T-helper 1 cell treated with Interleukin-12 subunit alpha and Interleukin-12 subunit beta and Interleukin-4 antibody, amounts not matched to agents 30 μg/mL and 1 μg/mL, for 36 hours (primary cell): ENCODE measurements around the gene LMNTD2.

Experiments
- H3K27ac Mint-ChIP-seq: one replicate; pipeline ENCODE4 v1.8.0; 2021; ENCODE audit warnings: mild to moderate bottlenecking, mixed read lengths
- H3K27me3 Mint-ChIP-seq: one replicate; pipeline ENCODE4 v1.8.0; 2021; ENCODE audit warnings: low read depth, mixed read lengths
- H3K36me3 Mint-ChIP-seq: one replicate; pipeline ENCODE4 v1.8.0; 2021; ENCODE audit warnings: low read depth, mixed read lengths
- H3K4me1 Mint-ChIP-seq: one replicate; pipeline ENCODE4 v1.8.0; 2021; ENCODE audit warnings: low read depth, mixed read lengths
- H3K4me3 Mint-ChIP-seq: one replicate; pipeline ENCODE4 v1.8.0; 2021; ENCODE audit warnings: mild to moderate bottlenecking, moderate library complexity, mixed read lengths
- H3K9me3 Mint-ChIP-seq: one replicate; pipeline ENCODE4 v1.8.0; 2021; ENCODE audit warnings: mixed read lengths

LMNTD2 gene

DNA sequence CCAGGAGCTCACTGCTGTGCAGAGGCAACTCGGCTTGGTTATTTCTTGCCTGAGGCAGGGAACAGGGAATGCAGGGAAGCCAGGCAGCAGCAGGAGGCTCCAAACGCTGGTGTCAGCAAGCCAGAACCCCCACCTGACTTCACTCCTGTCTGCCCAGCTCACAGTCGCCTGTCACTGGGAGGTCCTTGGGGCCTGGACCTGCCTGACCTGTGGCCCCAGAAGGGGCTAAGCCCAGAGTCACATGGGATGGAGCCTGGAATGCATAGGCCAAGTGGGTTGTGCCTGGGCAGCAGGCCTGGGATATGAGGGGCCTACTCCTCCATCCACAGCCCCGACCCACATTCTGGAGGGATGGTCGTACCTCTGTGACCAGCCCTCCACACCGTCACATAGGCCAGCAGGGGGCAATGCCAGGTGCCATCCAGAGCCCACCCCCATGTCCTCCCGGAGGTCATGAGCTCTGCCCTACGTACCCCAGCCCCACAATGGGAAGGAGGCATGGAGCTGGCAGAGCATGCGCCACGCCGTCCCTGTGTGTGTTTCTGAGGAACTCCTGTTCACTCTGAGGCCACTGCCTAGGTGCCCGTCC is 5.5 kb upstream of the LMNTD2 start:
- Mint-ChIP-seq H3K27me3 (no peaks in the 10 kb centered on the region), H3K9me3 (no peaks in the 10 kb centered on the region), H3K4me1 (peaks cover 13% of the 10 kb centered on the region), H3K4me3 (no peak overlapping the region), H3K36me3 (no peaks in the 10 kb centered on the region), H3K27ac (no peak overlapping the region)

DNA sequence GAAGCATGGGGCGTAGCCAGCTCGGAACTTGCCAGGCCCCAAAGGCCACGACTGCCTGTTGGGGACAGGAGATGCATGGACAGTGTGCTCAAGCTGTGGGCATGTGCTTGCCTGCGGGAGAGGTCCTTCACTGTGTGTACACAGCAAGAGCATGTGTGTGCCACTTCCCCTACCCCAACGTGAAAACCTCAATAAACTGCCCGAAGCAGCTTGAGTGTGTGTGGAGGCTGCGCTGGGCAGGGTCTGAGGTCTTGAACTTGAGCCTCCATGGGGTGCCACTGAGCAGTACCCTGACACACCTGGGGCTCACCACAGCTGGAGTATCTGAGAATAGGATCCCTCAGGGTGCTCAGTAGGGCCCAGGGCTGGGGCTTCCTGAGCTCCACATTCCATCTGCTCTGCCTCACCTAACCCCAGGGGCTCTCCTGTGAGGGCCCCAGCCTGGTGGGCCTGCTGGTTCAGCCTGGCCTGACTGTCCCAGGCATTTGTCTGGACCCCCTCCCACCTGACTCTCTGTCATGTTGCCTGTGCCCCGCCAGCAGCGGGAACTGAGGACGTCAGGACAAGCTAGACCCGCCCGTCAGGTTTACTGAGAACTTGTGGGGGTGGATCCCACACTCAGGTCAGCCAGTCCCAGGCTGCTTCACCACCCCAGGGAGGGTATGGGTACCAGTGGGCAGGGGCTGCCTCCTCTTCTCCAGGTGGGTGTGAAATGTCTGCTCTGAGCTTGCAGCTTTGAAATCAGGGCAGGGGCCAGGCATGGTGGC is 3.5 kb upstream of the LMNTD2 start:
- H3K27me3 Mint-ChIP-seq, result peaks cover under 1% of the 10 kb centered on the region

DNA sequence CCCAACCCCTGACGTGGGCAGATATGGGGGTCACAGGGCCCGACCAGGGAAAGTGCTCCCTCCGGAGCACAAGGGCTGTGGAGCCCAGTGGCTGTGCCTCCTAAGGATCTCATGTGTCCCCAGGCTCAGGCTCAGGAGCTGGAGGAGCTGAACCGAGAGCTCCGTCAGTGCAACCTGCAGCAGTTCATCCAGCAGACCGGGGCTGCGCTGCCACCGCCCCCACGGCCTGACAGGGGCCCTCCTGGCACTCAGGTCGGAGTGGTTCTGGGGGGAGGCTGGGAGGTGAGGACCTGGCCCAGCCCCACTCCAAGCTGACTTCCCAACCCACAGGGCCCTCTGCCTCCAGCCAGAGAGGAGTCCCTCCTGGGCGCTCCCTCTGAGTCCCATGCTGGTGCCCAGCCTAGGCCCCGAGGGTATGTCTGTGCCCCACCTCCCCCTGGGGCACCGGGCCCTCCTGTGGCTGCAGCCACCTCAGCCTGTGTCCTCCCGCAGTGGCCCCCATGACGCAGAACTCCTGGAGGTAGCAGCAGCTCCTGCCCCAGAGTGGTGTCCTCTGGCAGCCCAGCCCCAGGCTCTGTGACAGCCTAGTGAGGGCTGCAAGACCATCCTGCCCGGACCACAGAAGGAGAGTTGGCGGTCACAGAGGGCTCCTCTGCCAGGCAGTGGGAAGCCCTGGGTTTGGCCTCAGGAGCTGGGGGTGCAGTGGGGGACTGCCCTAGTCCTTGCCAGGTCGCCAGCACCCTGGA is 2.7 kb upstream of the LMNTD2 start:
- Mint-ChIP-seq H3K4me3 (no peak overlapping the region), H3K9me3 (no peaks in the 10 kb centered on the region), H3K36me3 (no peaks in the 10 kb centered on the region), H3K27me3 (peaks cover 4% of the 10 kb centered on the region), H3K27ac (no peak overlapping the region), H3K4me1 (peaks cover 18% of the 10 kb centered on the region)

More for the DNA sequence above, 3.5 kb upstream of the LMNTD2 start:
- Mint-ChIP-seq H3K4me3 (no peak overlapping the region), H3K4me1 (peaks cover 18% of the 10 kb centered on the region), H3K9me3 (no peaks in the 10 kb centered on the region), H3K36me3 (no peaks in the 10 kb centered on the region), H3K27ac (no peak overlapping the region)

DNA sequence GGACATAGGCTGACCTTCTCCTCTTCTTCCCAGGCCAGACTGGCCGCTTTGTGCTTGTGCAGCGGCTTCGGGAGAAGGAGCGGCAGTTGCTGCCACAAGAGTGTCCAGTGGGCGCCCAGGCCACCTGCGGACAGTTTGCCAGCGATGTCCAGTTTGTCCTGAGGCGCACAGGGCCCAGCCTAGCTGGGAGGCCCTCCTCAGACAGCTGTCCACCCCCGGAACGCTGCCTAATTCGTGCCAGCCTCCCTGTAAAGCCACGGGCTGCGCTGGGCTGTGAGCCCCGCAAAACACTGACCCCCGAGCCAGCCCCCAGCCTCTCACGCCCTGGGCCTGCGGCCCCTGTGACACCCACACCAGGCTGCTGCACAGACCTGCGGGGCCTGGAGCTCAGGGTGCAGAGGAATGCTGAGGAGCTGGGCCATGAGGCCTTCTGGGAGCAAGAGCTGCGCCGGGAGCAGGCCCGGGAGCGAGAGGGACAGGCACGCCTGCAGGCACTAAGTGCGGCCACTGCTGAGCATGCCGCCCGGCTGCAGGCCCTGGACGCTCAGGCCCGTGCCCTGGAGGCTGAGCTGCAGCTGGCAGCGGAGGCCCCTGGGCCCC is 1.6 kb upstream of the LMNTD2 start:
- peaks cover 11% of the 10 kb centered on the region for H3K27me3 Mint-ChIP-seq
- no peak overlapping the region for H3K27ac Mint-ChIP-seq
- peak overlapping the region; percentile 89 for H3K4me3 Mint-ChIP-seq
- H3K4me1 Mint-ChIP-seq, result peaks cover 13% of the 10 kb centered on the region
- no peaks in the 10 kb centered on the region for H3K36me3 Mint-ChIP-seq
- H3K9me3 Mint-ChIP-seq, result no peaks in the 10 kb centered on the region

DNA sequence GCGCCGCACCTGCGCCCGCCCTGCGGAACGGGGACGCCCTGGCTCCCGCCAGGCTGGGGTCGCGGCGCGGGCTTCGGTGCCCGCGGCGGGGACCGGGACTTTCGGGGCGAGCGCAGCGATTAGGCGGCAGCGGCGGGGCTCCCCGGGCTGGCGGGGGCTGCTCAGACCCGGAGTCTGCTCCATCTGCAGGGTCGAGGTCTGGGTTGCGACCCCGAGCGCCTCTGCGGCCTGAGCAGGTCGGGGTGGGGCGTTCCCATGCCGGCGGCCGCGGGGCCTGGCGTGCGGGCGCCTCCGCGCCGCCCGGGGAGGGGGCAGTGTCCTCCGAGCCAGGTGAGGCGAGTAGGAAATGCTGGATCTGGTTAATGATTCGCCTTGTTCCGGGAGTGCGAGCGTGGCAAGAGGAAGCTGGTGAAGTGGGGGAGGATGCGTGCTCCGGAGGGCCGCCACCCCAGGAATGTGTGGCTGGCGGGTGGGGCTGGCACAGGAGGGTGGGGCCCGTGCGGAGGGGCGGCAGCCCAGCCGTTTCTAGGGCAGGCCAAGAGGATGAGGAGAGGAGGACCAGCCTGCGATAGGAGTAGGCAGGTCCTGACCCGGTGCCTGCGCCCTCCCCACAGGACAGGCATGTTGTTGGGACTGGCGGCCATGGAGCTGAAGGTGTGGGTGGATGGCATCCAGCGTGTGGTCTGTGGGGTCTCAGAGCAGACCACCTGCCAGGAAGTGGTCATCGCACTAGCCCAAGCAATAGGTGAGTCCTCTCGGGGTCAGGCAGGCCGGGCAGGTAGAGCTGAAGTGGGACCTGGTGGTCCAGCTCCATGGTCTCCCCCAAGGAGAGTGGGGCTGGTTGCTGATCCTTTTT is 838 bp upstream of the LMNTD2 start:
- Mint-ChIP-seq H3K4me3 (peak overlapping the region; percentile 89), H3K27me3 (peaks cover 18% of the 10 kb centered on the region), H3K4me1 (peaks cover 8% of the 10 kb centered on the region), H3K9me3 (no peaks in the 10 kb centered on the region), H3K36me3 (no peaks in the 10 kb centered on the region), H3K27ac (peak overlapping the region; percentile 70)

DNA sequence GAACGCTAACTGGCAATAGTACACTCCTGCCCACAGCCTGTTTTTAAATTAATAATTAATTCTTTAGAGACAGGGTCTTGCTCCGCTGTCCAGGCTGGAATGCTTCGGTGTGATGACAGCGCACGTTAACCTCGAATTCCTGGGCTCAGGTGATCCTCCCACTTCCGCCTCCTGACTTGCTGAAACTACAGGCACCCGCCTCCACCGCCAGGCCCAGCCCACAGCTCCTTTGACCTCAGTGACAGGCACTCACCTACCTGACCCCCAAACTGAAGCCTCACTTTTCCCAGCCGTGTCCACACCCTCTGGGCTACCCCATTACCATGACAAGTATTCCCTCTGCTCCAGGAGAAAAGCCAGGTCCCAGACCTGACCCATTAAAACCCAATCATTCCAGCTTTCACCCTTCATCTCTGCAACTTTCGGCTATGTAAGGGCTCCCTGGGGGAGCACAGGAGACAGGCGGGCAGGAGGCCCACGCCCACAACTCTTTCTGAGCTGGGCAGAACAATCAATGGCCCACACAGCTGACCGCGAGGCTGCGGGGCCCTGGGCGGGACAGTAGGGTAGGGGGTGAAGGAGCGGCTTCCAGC is 730 bp downstream of the LMNTD2 start:
- peaks cover 20% of the 10 kb centered on the region for H3K27me3 Mint-ChIP-seq
- no peak overlapping the region for H3K27ac Mint-ChIP-seq
- H3K36me3 Mint-ChIP-seq, result no peaks in the 10 kb centered on the region
- peak overlapping the region; percentile 58 for H3K4me3 Mint-ChIP-seq
- H3K4me1 Mint-ChIP-seq, result peaks cover 8% of the 10 kb centered on the region
- no peaks in the 10 kb centered on the region for H3K9me3 Mint-ChIP-seq

DNA sequence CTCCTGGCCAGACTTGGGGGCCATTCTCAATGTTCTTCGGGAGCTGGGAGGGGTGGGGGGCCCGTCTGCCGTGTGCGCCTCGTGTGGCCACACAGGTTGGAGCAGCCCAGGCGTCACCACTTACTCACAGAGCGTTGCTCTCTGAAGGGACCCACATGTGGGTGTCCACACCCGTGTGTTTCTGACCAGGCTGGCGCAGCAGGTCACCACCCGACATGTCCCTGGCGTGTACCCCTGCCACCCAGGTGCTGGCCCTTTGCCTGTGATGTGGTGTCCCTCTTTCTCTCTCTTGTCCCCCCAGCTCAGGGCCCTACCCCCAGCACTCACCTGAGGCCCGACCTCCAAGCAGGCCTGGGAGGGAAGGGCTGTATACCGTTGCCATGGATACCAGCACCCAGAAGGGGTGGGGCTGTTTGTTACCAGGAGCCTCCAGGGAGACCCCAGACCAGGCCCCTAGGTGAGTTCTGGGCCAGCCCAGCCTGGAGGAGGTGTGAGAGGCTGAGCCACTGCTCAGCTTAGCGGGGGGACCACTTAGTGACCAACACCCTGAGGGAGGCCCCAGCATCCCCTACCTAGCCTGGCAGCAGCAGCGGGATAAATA is 1.4 kb downstream of the LMNTD2 start:
- peak overlapping the region; percentile 17 for H3K4me3 Mint-ChIP-seq
- no peaks in the 10 kb centered on the region for H3K9me3 Mint-ChIP-seq
- H3K36me3 Mint-ChIP-seq, result no peaks in the 10 kb centered on the region
- peaks cover 20% of the 10 kb centered on the region for H3K27me3 Mint-ChIP-seq
- H3K27ac Mint-ChIP-seq, result no peak overlapping the region
- H3K4me1 Mint-ChIP-seq, result peaks cover 8% of the 10 kb centered on the region

DNA sequence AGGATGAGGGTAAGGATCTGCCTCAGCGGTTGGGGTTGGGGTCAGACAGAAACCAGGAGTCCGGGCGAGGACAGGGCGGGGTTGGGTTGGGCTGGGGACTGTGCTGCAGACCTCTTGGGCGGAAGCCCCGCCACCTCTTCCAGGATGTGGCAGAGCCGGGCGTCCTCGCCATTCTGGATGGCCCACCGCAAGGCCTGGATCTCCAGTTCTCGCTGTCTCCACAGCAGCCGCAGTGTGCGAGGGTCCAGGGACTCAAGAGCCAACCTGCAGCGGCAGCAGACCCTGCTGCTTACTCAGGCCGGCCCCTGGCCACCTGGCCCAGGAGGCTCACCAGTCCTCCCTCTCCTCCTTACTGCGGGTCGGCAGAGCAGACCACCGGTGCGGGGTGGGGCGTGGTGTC is 2.0 kb downstream of the LMNTD2 start:
- H3K9me3 Mint-ChIP-seq, result no peaks in the 10 kb centered on the region
- no peak overlapping the region for H3K27ac Mint-ChIP-seq
- peaks cover 20% of the 10 kb centered on the region for H3K27me3 Mint-ChIP-seq
- H3K4me3 Mint-ChIP-seq, result no peak overlapping the region
- no peaks in the 10 kb centered on the region for H3K36me3 Mint-ChIP-seq
- peaks cover 8% of the 10 kb centered on the region for H3K4me1 Mint-ChIP-seq

DNA sequence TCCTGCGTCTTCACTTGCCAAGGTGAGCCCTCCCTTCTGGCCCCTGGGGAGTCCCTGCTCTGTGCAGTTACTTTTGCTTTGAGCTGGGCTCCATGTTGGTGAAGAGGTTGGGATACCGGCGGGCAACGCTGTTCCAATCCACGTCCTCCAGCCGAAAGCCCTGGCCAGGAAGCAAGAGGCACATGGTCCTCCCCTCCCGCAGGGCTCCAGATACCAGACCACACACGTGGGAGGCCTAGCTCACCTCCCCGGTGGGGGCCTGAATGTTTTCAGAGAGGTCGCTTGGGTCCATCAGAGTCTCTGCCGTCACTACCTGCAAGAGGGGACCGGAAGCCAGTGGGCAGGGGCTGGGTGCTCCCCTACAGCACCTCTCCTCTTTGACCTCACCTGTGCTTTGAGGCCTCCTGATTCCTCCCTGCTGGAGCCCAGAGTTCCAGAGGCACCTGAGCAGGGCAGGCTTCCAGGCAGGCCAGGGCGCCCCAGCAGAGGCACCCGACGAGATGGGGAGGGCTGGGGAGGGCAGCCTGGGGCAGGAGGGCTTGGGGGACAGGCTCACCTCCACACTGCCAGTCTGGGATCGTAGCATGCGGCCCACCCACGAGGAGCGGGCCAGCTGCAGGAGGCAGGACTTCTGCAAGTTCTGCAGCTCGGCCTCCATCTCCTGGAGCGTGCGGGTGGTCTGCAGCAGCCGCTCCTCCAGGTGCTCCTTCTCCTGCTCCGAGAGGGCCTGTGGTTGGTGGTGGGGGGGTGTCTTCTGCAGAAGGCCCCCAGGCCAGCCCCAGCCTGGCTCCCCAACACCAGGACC is 3.0 kb downstream of the LMNTD2 start:
- Mint-ChIP-seq H3K4me3 (no peak overlapping the region), H3K9me3 (no peaks in the 10 kb centered on the region), H3K27me3 (peaks cover 20% of the 10 kb centered on the region), H3K27ac (no peak overlapping the region), H3K36me3 (no peaks in the 10 kb centered on the region), H3K4me1 (peaks cover 8% of the 10 kb centered on the region)

DNA sequence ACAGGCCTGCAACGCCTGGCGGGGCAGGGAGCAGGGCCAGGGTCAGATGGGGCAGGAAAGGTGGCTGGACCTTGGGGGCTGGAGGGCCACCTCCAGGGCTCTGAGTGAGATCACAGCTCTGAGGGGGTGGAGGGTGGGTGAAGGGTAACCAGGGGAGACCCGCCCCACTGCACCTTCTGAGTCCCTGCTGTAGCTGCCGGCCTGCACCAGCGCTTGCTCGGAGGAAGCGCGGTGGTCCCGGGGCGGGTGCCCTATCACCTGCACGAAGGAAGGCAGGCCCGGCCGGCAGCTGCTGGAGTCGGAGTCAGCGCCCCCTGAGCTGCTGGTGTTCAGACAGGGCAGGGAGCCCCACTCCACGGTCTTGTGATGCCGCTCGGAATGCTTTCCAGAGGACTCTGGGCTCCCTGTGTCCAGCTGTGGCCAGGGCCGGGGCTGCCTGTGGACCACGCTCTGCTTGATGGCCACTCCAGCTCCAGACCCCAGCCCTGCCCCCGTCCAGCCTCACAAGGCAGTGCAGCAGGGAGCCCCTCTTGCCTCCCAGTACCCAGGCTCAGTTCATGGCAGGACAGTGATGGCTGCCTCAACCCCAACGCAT is 3.8 kb downstream of the LMNTD2 start:
- no peaks in the 10 kb centered on the region for H3K36me3 Mint-ChIP-seq
- peaks cover 20% of the 10 kb centered on the region for H3K27me3 Mint-ChIP-seq
- peaks cover 8% of the 10 kb centered on the region for H3K4me1 Mint-ChIP-seq
- H3K27ac Mint-ChIP-seq, result no peak overlapping the region
- H3K4me3 Mint-ChIP-seq, result no peak overlapping the region
- no peaks in the 10 kb centered on the region for H3K9me3 Mint-ChIP-seq

DNA sequence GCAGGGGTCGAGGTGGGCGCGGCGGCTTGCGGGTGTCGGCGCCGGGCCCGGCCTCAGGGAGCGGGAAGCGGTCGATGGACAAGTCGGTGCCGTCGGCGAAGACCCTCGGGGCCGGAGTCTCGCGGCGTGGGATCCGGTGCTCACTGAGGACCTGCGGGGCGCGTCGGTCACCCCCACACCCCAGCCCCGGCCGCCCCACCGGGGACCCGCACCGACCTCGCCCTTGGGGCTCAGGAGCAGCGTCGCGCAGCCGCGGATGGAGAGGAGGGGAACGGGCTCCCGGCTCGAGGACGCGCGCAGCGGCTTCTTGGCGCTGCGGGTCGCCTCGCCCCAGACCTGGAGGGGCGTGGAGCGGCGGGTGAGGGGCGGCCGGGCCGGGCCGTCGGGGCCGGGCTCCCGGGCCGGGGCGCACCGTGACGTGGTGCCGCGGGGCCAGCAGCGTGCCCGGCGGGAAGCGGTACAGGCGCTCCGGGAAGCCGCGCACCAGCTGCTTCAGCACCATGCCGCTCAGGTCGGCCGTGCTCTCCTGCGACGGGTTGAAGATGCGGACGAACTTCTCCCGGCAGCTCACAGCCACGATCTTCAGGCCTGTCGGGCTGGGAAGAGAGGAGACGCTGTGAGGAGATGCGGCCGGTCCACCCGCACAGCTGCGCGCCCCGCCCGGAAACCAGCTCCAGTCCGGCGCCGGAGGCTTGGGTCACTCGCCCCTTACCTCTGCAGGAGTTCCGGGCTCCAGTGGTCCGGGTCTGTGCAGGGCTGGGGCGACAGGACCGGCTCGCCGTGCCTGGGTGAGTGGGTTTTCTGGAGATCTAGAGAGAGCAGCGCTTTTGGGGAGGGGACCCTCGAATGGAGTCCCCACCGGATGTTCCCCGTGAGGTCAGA is 4.5 kb downstream of the LMNTD2 start:
- H3K4me1 Mint-ChIP-seq, result peaks cover 4% of the 10 kb centered on the region
- H3K9me3 Mint-ChIP-seq, result no peaks in the 10 kb centered on the region
- H3K27me3 Mint-ChIP-seq, result peaks cover 20% of the 10 kb centered on the region
- no peak overlapping the region for H3K4me3 Mint-ChIP-seq
- no peak overlapping the region for H3K27ac Mint-ChIP-seq
- H3K36me3 Mint-ChIP-seq, result no peaks in the 10 kb centered on the region
